GM19455 (cell line): ENCODE measurements around the gene CYP26B1.

ENCODE experiments used
- ATAC-seq: cut with Tn5 transposase; IDR thresholded peaks from one replicate; pipeline ENCODE4 v1.9.1; 2021; ENCODE audit not compliant: unreplicated experiment

The CYP26B1 gene

GRCh38 chr2:72142570-72143440 is 4.9 kb downstream of the CYP26B1 start:
- no peak for ATAC-seq

DNA sequence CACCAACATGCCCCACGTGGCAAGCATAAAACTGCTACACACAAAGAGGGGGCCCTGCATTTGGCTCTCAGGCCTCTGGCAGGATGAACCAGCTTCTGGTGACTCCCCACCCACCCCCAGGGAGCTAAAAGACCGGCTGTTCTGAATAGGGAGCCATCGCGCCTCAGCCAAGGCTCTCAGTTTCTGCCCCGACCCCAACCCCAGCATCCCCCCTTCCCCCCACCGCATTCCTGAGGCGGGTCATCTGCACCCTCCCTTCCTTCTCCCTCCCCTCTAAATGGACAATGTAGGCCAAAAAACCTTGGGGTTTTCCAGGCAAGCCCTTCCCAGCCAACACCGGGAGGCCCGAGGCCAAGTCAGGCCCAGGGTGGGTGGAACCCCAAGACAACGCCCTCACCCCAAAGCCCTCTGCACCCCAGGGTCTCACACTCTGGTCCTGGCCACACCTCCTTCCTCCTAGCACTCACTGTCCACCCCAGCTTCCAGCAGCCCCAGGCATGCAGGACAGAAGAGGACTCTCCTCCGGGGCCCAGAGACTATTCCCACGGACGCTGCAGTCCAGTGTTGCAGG is 5.7 kb downstream of the CYP26B1 start:
- no peak for ATAC-seq

DNA sequence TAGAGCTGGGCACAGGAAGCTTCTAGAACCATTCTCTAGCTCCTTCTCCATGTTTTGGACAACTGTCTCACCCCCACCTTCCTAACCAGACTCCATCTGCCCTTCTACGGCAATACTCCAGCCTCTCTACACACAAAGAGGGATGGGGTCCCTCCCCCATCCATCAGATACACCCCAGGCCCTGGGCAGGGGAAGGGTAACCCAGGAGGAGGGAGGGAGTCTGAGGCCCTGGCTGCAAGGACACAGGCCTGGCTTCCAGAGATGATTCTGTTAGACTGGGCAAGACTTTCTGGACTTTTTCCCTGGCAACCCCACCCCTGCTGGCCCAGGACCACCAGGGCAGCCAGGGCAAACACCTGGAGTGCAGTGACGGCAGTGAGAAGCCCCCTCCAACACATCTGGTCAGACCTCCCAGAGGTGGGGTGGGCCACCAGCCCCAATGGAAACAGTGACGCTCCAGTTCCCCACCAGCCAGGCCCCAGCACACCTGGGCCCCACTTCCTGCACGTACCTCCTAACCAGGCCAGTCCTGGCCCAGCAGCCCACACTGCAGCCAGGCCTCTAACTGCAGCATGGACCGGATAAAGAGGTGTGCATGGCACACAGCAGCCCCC is 6.5 kb downstream of the CYP26B1 start:
- no peak for ATAC-seq

- ATAC-seq: no peak
Measured at GRCh38 chr2:72140621-72140960, 7.1 kb downstream of the CYP26B1 start.

GRCh38 chr2:72139874-72140620 is 7.6 kb downstream of the CYP26B1 start:
- no peak for ATAC-seq

GRCh38 chr2:72139471-72139873 is 8.2 kb downstream of the CYP26B1 start:
- no peak for ATAC-seq

DNA sequence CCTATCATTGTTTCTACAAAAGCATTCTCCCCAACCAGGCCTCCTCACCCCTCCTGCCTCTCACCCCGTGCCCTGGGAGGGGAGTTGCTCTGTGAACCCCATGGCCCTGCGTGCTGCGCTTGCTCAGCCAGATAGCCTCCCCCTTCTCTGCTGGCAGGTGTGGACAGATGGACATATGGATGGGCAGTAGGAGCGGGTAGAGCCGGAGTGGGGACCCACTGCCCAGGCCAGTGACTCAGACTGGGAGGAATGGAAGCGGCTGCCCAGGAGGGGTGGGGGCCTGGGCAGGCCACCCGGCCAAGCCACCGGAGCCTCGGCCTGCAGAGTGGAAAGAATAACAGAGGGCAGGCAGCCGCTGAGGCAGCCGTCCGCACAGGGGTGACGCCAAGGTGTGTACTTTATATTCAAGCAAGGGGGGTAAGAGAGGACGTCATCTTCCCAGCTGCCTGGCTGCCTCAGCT is 8.7 kb downstream of the CYP26B1 start:
- ATAC-seq: no peak

DNA sequence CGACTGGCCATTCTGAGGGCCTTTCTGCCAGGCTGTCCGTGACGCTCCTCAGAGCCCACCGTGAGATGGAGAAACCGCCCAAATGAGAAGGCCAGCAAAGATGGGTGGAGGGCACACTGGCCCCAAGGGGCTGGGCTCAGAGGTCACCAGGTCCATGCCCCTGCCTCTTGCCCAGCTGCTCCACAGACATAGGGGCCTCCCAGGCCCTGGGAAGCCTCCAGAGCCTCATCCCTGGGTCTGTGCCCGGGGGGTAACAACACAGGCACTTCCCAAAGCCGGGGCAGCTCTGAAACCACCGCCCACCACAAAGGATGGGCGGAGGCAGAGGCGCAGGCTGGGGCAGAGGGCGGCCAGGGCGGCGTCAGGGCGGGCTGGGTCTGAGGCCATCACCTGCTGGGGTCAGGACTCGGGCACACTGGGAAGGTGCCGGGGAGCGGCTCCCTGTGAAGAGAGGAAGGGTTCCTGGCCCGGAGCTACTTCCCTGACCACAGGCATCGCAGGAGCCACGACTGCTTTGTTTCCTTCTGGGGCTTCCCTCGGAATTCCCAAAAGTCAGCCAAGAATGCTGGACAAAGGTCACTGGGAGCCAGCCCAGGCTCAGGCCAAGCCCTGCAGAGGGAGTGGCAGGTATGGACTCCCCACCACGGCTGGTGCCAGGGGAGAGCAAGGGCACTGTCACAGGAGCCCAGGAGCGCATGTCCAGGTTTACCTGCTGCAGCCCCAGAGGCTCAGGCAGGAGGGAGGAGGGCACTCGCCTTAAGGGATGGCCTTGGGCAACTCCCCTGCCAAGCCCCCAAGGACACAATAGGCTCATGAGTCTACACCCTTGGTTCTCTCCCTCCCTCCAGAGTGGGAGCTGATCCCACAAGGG is 9.4 kb downstream of the CYP26B1 start:
- ATAC-seq: no peak

GRCh38 chr2:72137498-72138010 is 10.1 kb downstream of the CYP26B1 start:
- peak; percentile 87 for ATAC-seq

- peak; percentile 30 for ATAC-seq
Measured at GRCh38 chr2:72136933-72137497, 10.6 kb downstream of the CYP26B1 start.

DNA sequence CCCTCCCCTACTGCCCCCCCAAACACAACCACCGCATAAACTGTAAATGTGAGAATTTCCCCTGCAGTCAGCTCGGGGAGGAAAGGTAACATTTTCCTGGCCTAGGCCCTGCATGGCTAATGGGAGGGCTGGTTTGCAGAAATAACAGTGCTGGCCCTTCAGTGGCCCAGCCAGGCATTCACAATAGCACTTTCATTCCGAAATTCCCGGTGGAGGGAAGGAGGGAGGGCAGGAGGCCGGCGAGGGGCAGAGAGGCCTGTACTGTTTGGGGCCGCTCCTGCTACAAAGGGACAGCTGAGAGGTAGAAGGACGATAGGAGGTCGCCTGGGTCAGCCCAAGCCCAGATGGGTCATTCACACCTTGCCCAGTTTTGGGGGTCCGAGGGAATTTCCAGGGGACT is 11.3 kb downstream of the CYP26B1 start:
- no peak for ATAC-seq

DNA sequence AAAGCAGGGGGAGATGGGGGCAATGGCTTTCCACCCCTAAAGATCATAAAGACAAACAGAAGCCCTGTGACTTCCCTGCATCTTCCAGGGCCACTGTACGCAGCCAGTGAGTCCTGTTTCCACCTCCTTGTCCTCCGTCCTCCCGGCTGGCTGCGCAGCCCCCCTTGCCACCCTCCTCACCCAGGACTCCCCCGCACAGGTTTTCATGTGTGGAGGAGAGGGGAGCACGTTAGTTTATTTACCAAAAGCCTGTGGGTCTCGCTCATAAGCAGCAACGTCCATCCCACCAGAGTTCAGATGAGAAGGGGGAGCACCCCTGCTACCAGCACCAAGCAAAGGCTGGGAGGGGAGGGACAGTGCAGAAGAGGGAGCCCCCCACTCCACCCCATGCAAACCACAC is 11.7 kb downstream of the CYP26B1 start:
- ATAC-seq: no peak

DNA sequence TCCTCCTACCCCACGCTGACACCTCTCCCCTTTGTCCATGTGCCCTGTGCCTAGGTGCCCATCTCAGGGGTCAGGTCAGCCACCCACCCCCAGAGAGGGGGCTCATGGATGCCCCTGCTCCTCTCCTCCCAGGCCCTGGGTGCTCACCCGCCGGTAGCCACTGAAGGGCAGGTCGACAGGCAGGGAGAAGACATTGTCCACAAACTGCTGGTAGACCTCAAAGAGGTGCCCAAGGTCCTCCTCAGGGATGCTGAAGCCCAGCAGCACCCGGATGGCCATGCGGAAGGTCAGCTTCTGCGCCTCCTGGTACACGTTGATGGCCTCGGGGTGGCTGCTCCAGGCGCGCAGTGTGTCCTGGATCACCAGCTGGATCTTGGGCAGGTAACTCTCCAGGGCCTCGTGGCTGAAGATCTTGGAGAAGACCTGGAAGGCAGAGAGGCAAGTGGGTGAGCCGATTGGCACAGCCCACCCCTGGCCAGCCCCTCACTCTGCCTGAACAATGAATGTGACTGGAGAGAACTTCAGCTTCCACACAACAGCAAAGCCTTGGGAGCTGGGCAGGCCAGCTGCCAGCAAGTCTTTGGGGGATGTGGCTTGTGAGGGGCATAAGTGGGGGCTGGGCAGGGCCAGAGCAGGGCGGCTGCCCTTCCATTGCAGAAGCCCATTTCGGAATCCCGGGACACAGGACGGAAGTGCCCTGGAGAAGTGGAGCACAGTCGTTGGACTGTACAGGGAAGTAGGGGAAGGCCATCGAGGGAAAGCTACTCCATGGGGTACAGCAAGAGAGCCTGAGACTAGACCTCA is 12.5 kb downstream of the CYP26B1 start:
- ATAC-seq: no peak

DNA sequence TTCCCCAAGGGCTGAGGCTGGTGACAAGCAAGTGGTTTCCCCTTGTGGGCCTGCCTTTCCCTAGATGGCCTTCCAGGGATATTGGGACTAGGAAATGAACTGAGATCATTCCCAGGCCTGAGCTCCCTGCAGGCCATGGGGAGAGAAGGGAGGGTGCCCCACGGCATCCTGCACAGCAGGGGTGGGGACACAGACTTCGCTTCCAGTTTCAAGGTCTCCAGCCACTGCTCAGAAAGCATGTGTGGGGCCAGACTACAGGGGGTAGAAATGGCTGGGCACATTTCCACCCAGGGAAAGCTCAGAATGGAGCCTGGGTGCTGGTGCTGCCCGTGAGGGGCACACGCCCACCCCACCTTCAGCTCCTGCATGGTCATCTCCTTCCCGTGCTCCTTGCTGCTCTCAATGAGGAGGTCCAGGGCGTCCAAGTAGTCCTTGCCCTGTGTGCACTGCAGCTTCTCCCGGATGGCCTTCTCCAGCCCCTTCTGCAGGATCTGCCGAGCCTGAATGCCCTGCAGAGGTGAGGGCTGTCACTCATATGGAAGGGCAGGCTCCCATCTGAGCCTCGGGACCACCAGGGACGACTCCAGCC is 13.2 kb downstream of the CYP26B1 start:
- ATAC-seq: no peak

DNA sequence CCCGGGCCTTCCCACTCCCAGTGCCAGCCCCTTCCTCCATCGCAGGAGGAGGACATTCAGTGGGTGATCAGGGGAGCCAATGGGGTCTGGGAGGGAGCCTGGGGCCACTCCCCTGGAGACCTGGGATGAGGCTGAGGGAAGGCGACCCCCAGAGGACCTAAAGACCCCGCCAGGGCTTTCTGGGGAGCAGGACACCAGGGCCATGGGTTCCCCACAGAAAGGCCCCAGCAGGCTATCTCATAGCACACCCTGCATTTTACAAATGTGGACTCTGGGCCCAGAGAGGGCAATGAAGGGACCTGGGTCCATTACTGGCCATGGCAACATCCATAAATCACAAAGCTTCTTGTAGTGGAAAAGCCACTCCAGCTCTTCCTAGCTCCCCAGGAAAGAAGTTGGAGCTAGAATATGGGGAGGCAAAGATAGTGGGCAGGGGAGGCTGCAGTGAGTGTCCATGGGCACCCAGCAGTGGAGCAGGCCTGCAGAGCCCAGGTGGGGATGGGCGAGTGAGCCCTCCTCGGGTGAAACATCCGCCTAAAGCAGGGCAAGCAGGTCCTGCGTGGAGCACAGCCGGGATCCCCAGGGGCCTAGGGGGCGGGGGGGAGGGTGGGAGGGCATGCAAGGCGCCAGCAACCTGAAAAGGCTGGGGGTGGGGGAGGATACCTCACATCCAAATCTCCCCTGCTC is 13.8 kb downstream of the CYP26B1 start:
- ATAC-seq: no peak

DNA sequence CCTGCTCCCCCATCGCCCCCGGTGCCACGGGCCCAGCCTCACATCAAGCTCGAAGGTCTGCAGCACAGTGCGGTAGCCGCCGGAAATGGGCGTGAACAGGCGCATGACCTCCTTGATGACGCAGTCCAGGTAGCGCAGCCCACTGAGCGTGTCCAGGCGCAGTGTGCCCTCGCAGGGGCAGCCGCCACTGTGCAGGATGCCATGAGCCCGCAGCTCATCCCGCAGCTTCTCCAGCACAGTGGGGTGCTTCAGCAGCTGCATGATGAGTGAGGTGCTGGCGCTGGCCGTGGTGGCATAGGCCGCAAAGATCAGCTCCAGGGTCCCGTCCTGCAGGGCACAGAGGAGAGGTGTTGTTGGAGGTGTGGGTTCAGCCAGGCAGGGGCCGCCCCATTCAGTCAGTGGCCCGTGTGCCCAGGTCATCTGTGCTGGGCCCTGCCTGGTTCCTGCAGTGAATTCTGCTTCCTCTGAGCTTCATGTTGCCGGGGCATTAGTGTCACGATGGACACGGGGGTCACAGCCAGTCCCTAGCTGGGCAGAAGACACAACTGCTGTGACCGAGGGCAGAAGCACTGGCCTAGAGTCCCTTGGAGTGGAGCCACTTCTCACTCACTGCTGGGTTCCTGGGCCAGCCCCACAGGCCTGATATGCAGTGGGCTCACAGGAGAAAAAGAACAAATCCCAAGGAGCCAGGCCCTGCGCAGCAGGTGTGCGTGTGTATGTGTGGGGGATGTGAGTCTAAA is 14.5 kb downstream of the CYP26B1 start:
- no peak for ATAC-seq
